Panc1 (cell line): ENCODE measurements around the gene MAN2A2.

Source experiments
- POLR2AphosphoS5 ChIP-seq: IDR thresholded peaks from 2 replicates; pipeline ENCODE4 v1.6.1; 2012; ENCODE audit warnings: mild to moderate bottlenecking, low read depth, low read length, moderate library complexity
- SIN3A ChIP-seq: IDR thresholded peaks from 2 replicates; pipeline ENCODE4 v1.6.1; 2012; ENCODE audit warnings: low read depth, mild to moderate bottlenecking, low read length, moderate library complexity, borderline replicate concordance; ENCODE audit not compliant: insufficient read depth
- TF ChIP-seq, protein P1 (sequence below): fragments of 450-650 bp; IDR thresholded peaks from 2 replicates; pipeline ENCODE4 v1.5.1; 2017; ENCODE audit warnings: mild to moderate bottlenecking
- TF ChIP-seq, protein P2 (sequence below), 2 experiments: IDR thresholded peaks; 2 replicates each; pipeline ENCODE4 v1.6.1; 2011 to 2012; ENCODE audit warnings: low read depth in 2 of 2, control low read depth in 1 of 2, low read length in 1 of 2, mild to moderate bottlenecking in 1 of 2, moderate library complexity in 1 of 2; ENCODE audit not compliant: insufficient read depth in 1 of 2

DNA sequence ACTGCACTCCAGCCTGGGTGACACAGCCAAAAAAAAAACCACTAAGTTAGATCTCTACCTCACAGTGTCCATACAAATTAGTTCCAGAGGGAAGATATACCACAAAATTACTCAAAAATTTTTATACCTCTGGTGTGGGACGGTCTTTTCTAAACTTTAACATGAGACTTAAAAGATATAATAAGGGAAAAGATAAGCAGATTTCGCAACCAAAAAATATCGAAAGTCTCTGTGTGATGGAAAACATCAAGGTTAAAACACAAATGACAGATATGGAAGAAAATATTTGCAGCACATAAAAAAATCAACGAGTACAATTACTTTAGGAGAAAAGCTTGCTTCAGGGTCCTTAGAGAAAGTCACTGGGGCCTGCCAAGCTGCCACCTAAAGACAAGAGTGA, 18.8 kb downstream of the MAN2A2 start:
- TF ChIP-seq, protein P1, sequence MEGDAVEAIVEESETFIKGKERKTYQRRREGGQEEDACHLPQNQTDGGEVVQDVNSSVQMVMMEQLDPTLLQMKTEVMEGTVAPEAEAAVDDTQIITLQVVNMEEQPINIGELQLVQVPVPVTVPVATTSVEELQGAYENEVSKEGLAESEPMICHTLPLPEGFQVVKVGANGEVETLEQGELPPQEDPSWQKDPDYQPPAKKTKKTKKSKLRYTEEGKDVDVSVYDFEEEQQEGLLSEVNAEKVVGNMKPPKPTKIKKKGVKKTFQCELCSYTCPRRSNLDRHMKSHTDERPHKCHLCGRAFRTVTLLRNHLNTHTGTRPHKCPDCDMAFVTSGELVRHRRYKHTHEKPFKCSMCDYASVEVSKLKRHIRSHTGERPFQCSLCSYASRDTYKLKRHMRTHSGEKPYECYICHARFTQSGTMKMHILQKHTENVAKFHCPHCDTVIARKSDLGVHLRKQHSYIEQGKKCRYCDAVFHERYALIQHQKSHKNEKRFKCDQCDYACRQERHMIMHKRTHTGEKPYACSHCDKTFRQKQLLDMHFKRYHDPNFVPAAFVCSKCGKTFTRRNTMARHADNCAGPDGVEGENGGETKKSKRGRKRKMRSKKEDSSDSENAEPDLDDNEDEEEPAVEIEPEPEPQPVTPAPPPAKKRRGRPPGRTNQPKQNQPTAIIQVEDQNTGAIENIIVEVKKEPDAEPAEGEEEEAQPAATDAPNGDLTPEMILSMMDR, result no peak
- TF ChIP-seq, protein P2, sequence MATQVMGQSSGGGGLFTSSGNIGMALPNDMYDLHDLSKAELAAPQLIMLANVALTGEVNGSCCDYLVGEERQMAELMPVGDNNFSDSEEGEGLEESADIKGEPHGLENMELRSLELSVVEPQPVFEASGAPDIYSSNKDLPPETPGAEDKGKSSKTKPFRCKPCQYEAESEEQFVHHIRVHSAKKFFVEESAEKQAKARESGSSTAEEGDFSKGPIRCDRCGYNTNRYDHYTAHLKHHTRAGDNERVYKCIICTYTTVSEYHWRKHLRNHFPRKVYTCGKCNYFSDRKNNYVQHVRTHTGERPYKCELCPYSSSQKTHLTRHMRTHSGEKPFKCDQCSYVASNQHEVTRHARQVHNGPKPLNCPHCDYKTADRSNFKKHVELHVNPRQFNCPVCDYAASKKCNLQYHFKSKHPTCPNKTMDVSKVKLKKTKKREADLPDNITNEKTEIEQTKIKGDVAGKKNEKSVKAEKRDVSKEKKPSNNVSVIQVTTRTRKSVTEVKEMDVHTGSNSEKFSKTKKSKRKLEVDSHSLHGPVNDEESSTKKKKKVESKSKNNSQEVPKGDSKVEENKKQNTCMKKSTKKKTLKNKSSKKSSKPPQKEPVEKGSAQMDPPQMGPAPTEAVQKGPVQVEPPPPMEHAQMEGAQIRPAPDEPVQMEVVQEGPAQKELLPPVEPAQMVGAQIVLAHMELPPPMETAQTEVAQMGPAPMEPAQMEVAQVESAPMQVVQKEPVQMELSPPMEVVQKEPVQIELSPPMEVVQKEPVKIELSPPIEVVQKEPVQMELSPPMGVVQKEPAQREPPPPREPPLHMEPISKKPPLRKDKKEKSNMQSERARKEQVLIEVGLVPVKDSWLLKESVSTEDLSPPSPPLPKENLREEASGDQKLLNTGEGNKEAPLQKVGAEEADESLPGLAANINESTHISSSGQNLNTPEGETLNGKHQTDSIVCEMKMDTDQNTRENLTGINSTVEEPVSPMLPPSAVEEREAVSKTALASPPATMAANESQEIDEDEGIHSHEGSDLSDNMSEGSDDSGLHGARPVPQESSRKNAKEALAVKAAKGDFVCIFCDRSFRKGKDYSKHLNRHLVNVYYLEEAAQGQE (IDR thresholded peaks at IDR 0.05; ENCODE audit: insufficient read depth in 1 of 2, low read depth in 2 of 2, low read length in 1 of 2), result no peak
- no peak for TF ChIP-seq SIN3A
- no peak for TF ChIP-seq POLR2AphosphoS5
